ENCODE results near the gene LTC4S.
"Not testable (repeated sequence)": the region's sequence is repeated elsewhere in the genome, so short reads cannot be mapped to it uniquely, and the experiment has no call there.

LTC4S gene

GRCh38 chr5:179793468-179794139, at the start of gene LTC4S:
Gene LTC4S (plus strand): TSS chr5:179793986. CDS start chr5:179794081, 95 bp downstream.
- FAIRE-seq: no peak

- FAIRE-seq: not testable (repeated sequence)
Observed at GRCh38 chr5:179744106-179744505, 49.7 kb upstream of the LTC4S start.

GRCh38 chr5:179746872-179747271, 46.9 kb upstream of the LTC4S start:
- FAIRE-seq: no peak

- FAIRE-seq: no peak
Observed at GRCh38 chr5:179747811-179748210, 46.0 kb upstream of the LTC4S start.

- no peak for FAIRE-seq
Observed at GRCh38 chr5:179749857-179750508, 43.8 kb upstream of the LTC4S start.

- no peak for FAIRE-seq
Observed at GRCh38 chr5:179753971-179754370, 39.8 kb upstream of the LTC4S start.

- no peak for FAIRE-seq
Observed at GRCh38 chr5:179755022-179755421, 38.8 kb upstream of the LTC4S start.

GRCh38 chr5:179758955-179759354, 34.8 kb upstream of the LTC4S start:
- no peak for FAIRE-seq

GRCh38 chr5:179759581-179760551, 33.9 kb upstream of the LTC4S start:
- no peak for FAIRE-seq

GRCh38 chr5:179762079-179762780, 31.6 kb upstream of the LTC4S start:
- no peak for FAIRE-seq

- FAIRE-seq: no peak
Observed at GRCh38 chr5:179762781-179763176, 31.0 kb upstream of the LTC4S start.

- FAIRE-seq: peak; percentile 92
Observed at GRCh38 chr5:179763215-179763945, 30.4 kb upstream of the LTC4S start.

GRCh38 chr5:179764056-179764455, 29.7 kb upstream of the LTC4S start:
- no peak for FAIRE-seq

- no peak for FAIRE-seq
Observed at GRCh38 chr5:179765400-179765799, 28.4 kb upstream of the LTC4S start.

- FAIRE-seq: no peak
Observed at GRCh38 chr5:179766021-179766725, 27.6 kb upstream of the LTC4S start.

GRCh38 chr5:179766726-179767455, 26.9 kb upstream of the LTC4S start:
- FAIRE-seq: no peak

GRCh38 chr5:179767496-179768100, 26.2 kb upstream of the LTC4S start:
- FAIRE-seq: no peak

- FAIRE-seq: no peak
Observed at GRCh38 chr5:179768326-179769085, 25.3 kb upstream of the LTC4S start.

- no peak for FAIRE-seq
Observed at GRCh38 chr5:179769271-179769670, 24.5 kb upstream of the LTC4S start.
